ENCODE measurements around the gene AQP1.

AQP1 gene

GRCh38 chr7:30916255-30916654 lies 4.6 kb downstream of the AQP1 start:
- H3K4me3 ChIP-seq (ENCODE audit: control insufficient read depth, low read depth, low read length) = no peak overlapping the region
- no peak for TF ChIP-seq CTCF (conservative IDR thresholded peaks at IDR 0.05; ENCODE audit: control insufficient read depth, insufficient read depth, low read depth, low read length)
- no peak for DNase-seq (ENCODE audit: low read depth)

GRCh38 chr7:30916767-30917166 lies 5.1 kb downstream of the AQP1 start:
- no peak overlapping the region for H3K4me3 ChIP-seq (ENCODE audit: control insufficient read depth, low read depth, low read length)
- no peak for TF ChIP-seq CTCF (conservative IDR thresholded peaks at IDR 0.05; ENCODE audit: control insufficient read depth, insufficient read depth, low read depth, low read length)
- DNase-seq (ENCODE audit: low read depth) = no peak

GRCh38 chr7:30917216-30917893 lies 5.7 kb downstream of the AQP1 start:
- no peak overlapping the region for H3K4me3 ChIP-seq (ENCODE audit: control insufficient read depth, low read depth, low read length)
- no peak for TF ChIP-seq CTCF (conservative IDR thresholded peaks at IDR 0.05; ENCODE audit: control insufficient read depth, insufficient read depth, low read depth, low read length)
- no peak for DNase-seq (ENCODE audit: low read depth)

- no peak overlapping the region for H3K4me3 ChIP-seq (ENCODE audit: control insufficient read depth, low read depth, low read length)
- no peak for DNase-seq (ENCODE audit: low read depth)
- TF ChIP-seq CTCF (conservative IDR thresholded peaks at IDR 0.05; ENCODE audit: control insufficient read depth, insufficient read depth, low read depth, low read length) = no peak
Observed at GRCh38 chr7:30918676-30919075, 7.0 kb downstream of the AQP1 start.

- no peak for TF ChIP-seq CTCF (conservative IDR thresholded peaks at IDR 0.05; ENCODE audit: control insufficient read depth, insufficient read depth, low read depth, low read length)
- no peak overlapping the region for H3K4me3 ChIP-seq (ENCODE audit: control insufficient read depth, low read depth, low read length)
- DNase-seq (ENCODE audit: low read depth) = peak; percentile 37
Observed at GRCh38 chr7:30920021-30920583, 8.4 kb downstream of the AQP1 start.

- no peak for TF ChIP-seq CTCF (conservative IDR thresholded peaks at IDR 0.05; ENCODE audit: control insufficient read depth, insufficient read depth, low read depth, low read length)
- H3K4me3 ChIP-seq (ENCODE audit: control insufficient read depth, low read depth, low read length) = no peak overlapping the region
- DNase-seq (ENCODE audit: low read depth) = peak; percentile 23
Observed at GRCh38 chr7:30920584-30921539, 9.2 kb downstream of the AQP1 start.
